Breast epithelium (tissue), 4 donors: ENCODE results near the gene ITGB6. TPM values are rescaled to one million over a fixed set of nuclear protein-coding genes. Genes with fewer than 3 reads are reported as not detected.

Source experiments
- DNase-seq, 2 donors: peaks; one replicate each; pipeline ENCODE4 v3.0.0-alpha.2; 2019; ENCODE audit warnings: low spot score in 2 of 2
- H3K27ac ChIP-seq, 2 donors: fragments of 200-600 bp; sonication (generic) in 1 of 2; one replicate each; pipeline ENCODE4 v1.5.1; 2016 to 2019; ENCODE audit warnings: mild to moderate bottlenecking in 1 of 2
- H3K27me3 ChIP-seq, 2 donors: fragments of 200-600 bp; sonication (generic) in 1 of 2; one replicate each; pipeline versions ENCODE4 v1.5.1 to v1.6.0; 2017 to 2019; ENCODE audit warnings: control low read depth in 1 of 2, mild to moderate bottlenecking in 1 of 2
- H3K36me3 ChIP-seq: fragments of 200-600 bp; one replicate; pipeline ENCODE4 v1.5.1; 2019
- H3K4me1 ChIP-seq, 2 donors: fragments of 200-600 bp; sonication (generic); one replicate each; pipeline ENCODE4 v1.5.1; 2016 to 2019; ENCODE audit warnings: control low read depth in 1 of 2
- H3K4me3 ChIP-seq, 3 donors: fragments of 200-600 bp; sonication (generic); 1 replicate in 2 of 3; 2 replicates in 1 of 3; pipeline ENCODE4 v1.5.1; 2016 to 2019; ENCODE audit warnings: mild to moderate bottlenecking in 3 of 3, moderate library complexity in 2 of 3
- H3K9me3 ChIP-seq, 2 donors: fragments of 200-600 bp; sonication (generic) in 1 of 2; one replicate each; pipeline ENCODE4 v1.5.1; 2016 to 2019; ENCODE audit warnings: control low read depth in 1 of 2
- POLR2A ChIP-seq: fragments of 450-650 bp; IDR thresholded peaks from one replicate; pipeline ENCODE4 v1.6.1; 2016; ENCODE audit warnings: antibody characterized with exemption, mild to moderate bottlenecking, moderate library complexity
- POLR2AphosphoS5 ChIP-seq, 3 donors: sonication (generic); formaldehyde crosslinking; IDR thresholded peaks; one replicate each; pipeline ENCODE4 v1.6.1; 2017; ENCODE audit warnings: antibody characterized with exemption in 3 of 3
- intact Hi-C: fragments of 100-400 bp; cut with DNase I; formaldehyde crosslinking; loops from one replicate; pipeline ENCODE4 v1.15.1; 2023; ENCODE audit warnings: low total_unique reads
- total RNA-seq, 3 donors: library from RNA; depleted of rRNA; stranded (reverse); fragments of >200 nt; gene quantifications; one replicate each; pipeline ENCODE4 v1.1.0, GENCODE V29; 2016
- TF ChIP-seq, protein P1 (sequence below), 3 donors: fragments of 450-650 bp; IDR thresholded peaks; one replicate each; pipeline ENCODE4 v1.5.1; 2016 to 2017; ENCODE audit warnings: antibody characterized with exemption in 3 of 3, mild to moderate bottlenecking in 3 of 3, moderate library complexity in 3 of 3

The ITGB6 gene
- total RNA-seq, 3 donors from 2014 or later: 0.16 to 46.1 (median 16.7) TPM

DNA sequence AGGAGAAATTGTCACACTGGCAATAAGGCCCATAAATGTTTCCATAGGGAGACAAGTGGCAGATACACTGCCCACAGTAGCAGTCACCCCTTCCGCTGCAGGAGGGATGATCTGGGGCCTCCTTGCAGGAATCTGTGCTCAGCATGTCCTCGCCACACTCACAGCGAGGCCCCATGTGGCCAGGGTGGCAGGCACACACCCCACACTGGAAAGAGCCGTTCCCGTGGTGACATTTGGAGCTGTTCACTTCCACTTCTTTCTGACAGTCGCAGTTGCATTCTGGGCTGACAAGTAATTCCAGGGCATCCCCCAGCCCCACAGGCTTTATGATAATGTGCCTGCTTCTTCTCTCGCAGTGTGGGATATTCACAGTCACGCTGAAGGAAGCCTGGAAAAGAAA, 62.6 kb downstream of the ITGB6 start:
- Histone ChIP-seq H3K4me1 (no peaks in the 10 kb centered on the region), H3K27me3 (no peaks in the 10 kb centered on the region), H3K36me3 (no peaks in the 10 kb centered on the region), H3K4me3 (no peak overlapping the region), H3K9me3 (no peaks in the 10 kb centered on the region), H3K27ac (peak overlapping the region; percentile 16 to 25)
- TF ChIP-seq POLR2AphosphoS5 (IDR thresholded peaks at IDR 0.05): no peak
- intact Hi-C loops: no loop called here
- no peak for DNase-seq

DNA sequence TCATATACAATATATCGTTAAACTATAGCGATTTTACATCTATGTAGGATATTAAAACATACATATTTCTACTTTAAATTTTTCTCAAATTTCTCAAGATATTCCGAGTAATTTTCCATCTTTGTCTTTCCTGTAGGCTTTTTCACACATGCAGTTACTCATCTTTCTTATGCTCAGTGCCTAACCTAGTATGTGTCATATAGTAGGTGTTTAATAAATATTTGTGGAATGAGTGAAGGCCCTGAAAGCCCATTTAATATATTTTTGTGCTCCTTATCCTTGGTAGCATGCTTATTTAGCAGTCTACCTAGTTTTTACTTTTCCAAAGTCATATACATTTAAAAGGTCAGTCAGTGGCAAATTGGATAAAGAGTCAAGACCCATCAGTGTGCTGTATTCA, 67.3 kb downstream of the ITGB6 start:
- intact Hi-C loops: no loop called here
- TF ChIP-seq POLR2AphosphoS5 (IDR thresholded peaks at IDR 0.05) (no peak), POLR2A (no peak)
- TF ChIP-seq, protein P1, sequence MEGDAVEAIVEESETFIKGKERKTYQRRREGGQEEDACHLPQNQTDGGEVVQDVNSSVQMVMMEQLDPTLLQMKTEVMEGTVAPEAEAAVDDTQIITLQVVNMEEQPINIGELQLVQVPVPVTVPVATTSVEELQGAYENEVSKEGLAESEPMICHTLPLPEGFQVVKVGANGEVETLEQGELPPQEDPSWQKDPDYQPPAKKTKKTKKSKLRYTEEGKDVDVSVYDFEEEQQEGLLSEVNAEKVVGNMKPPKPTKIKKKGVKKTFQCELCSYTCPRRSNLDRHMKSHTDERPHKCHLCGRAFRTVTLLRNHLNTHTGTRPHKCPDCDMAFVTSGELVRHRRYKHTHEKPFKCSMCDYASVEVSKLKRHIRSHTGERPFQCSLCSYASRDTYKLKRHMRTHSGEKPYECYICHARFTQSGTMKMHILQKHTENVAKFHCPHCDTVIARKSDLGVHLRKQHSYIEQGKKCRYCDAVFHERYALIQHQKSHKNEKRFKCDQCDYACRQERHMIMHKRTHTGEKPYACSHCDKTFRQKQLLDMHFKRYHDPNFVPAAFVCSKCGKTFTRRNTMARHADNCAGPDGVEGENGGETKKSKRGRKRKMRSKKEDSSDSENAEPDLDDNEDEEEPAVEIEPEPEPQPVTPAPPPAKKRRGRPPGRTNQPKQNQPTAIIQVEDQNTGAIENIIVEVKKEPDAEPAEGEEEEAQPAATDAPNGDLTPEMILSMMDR (IDR thresholded peaks at IDR 0.05): no peak
- Histone ChIP-seq H3K9me3 (no peaks in the 10 kb centered on the region), H3K27me3 (no peaks in the 10 kb centered on the region), H3K4me3 (no peak overlapping the region), H3K27ac (peak overlapping the region in 1 of 2 donors; percentile 8), H3K4me1 (no peaks in the 10 kb centered on the region), H3K36me3 (no peaks in the 10 kb centered on the region)
- DNase-seq: no peak

DNA sequence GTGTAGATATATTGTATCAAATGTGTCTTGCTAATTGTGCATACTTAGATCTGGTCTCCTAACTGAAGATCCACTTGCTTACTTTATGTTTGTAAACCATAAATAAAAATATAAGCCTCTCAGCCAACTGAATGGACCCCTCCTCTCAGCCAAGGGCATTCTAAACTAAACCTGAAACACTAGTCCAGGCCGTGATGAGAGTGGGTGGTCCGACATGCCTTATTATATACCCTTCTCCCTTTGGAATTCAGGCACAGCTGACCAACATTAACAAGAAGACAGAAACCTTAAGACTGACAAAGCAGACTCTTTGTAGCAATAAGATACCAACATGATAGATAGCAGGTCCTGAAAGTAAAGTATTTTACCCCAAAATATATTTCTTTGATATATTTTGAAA, 73.3 kb downstream of the ITGB6 start:
- no peak for DNase-seq
- Histone ChIP-seq H3K36me3 (no peaks in the 10 kb centered on the region), H3K9me3 (no peaks in the 10 kb centered on the region), H3K4me3 (no peak overlapping the region), H3K27me3 (no peaks in the 10 kb centered on the region), H3K4me1 (no peaks in the 10 kb centered on the region), H3K27ac (no peak overlapping the region)
- intact Hi-C loops: no loop called here
- TF ChIP-seq, protein P1 (IDR thresholded peaks at IDR 0.05): no peak
- TF ChIP-seq POLR2A: no peak
- no peak for TF ChIP-seq POLR2AphosphoS5 (IDR thresholded peaks at IDR 0.05)

DNA sequence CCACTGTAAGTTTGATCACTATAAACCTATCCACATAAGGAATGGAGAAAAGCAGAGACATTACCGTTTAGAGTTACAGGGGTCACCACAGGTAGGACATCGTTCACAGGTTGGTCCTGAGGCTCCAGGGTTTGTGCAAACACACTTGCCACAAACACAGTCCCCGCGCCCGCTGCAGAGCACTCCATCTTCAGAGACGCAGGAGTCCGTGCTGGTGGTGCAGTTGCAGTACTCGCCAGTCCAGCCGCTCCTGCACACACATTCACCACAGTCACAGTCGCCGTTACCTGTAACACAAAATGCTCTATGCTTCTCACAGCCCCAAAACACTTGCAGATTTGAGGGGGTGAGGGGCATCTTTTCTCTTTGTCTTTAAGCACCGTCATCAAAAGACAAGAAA, 73.8 kb downstream of the ITGB6 start:
- H3K27ac ChIP-seq: no peak overlapping the region
- no peaks in the 10 kb centered on the region for H3K4me1 ChIP-seq
- H3K36me3 ChIP-seq: no peaks in the 10 kb centered on the region
- no peak overlapping the region for H3K4me3 ChIP-seq
- H3K27me3 ChIP-seq: no peaks in the 10 kb centered on the region
- no peak for DNase-seq
- H3K9me3 ChIP-seq: no peaks in the 10 kb centered on the region
- TF ChIP-seq POLR2AphosphoS5 (IDR thresholded peaks at IDR 0.05) (no peak), POLR2A (no peak)
- TF ChIP-seq, protein P1 (IDR thresholded peaks at IDR 0.05): no peak
- intact Hi-C loops: no loop called here

DNA sequence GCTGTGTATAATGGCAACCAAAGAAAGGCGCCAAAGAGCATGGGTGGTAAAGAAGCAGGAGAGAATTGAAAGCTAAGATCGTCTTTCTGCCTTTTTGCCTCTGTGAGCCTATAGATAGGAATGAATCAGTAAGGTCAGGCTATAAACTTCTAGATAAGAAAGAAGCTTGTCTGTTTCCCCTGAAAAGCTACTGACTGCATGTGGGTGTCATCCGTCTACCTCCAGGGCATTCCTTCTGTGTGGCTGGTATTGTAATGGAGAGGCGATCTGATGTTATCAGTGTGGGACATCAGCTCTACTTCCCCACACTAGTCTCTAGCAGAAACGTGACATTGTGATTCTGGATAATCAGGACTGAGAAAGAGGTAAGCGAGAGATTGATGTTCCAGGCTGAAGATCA, 74.2 kb downstream of the ITGB6 start:
- DNase-seq: no peak
- Histone ChIP-seq H3K4me3 (no peak overlapping the region), H3K4me1 (no peaks in the 10 kb centered on the region), H3K27me3 (no peaks in the 10 kb centered on the region), H3K9me3 (no peaks in the 10 kb centered on the region), H3K27ac (no peak overlapping the region), H3K36me3 (no peaks in the 10 kb centered on the region)
- intact Hi-C loops: no loop called here
- TF ChIP-seq, protein P1 (IDR thresholded peaks at IDR 0.05): no peak
- TF ChIP-seq POLR2AphosphoS5 (IDR thresholded peaks at IDR 0.05): no peak
- no peak for TF ChIP-seq POLR2A

DNA sequence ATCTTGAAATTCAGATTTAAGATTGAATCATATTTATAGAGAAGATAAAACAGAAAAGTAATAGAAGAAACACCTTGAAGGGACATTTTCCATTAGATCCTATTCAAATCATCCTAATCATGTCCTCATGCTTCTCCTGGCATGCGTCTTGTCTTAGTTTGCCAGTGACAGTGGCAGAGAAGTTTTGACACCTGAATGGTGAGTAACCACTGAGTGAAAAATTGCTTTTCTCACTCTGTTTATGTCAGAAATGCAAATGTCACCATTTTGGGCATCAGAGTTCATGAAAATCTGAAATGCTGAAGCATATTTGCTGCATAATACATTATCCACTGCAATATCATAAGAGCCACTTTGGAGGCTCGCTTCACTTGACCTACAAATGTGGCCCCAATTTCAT, 74.7 kb downstream of the ITGB6 start:
- H3K4me1 ChIP-seq: no peaks in the 10 kb centered on the region
- intact Hi-C loops: no loop called here

More for the DNA sequence above, 74.7 kb downstream of the ITGB6 start:
- no peaks in the 10 kb centered on the region for H3K27me3 ChIP-seq
- DNase-seq: no peak
- TF ChIP-seq POLR2AphosphoS5 (IDR thresholded peaks at IDR 0.05) (no peak), POLR2A (no peak)
- TF ChIP-seq, protein P1 (IDR thresholded peaks at IDR 0.05): no peak
- no peak overlapping the region for H3K27ac ChIP-seq
- no peaks in the 10 kb centered on the region for H3K36me3 ChIP-seq
- H3K4me3 ChIP-seq: no peak overlapping the region
- no peaks in the 10 kb centered on the region for H3K9me3 ChIP-seq
